ENCODE measurements around the gene NKX3-2.
A peak's percentile ranks its signal among the peaks of the same experiment; 100 is the strongest.
"Not testable (repeated sequence)": the region's sequence is repeated elsewhere in the genome, so short reads cannot be mapped to it uniquely, and the experiment has no call there.

NKX3-2 gene

DNA sequence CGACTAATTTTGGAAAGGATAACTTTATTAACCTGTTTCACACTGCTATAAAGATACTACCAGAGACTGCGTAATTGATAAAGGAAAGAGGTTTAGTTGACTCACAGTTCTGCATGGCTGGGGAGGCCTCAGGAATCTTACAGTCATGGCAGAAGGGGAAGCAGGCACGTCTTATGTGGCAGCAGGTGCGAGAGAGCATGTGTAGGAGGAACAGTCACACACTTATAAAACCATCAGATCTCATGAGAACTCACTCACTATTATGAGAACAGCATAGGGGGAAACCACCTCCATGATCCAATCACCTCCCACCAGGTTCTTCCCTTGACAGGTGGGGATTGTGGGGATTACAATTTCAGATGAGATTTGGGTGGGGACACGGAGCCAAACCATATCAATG lies 15.8 kb upstream of the NKX3-2 start:
- H3K27me3 ChIP-seq (ENCODE audit: control insufficient read depth, insufficient read depth, low read length); H3K36me3 ChIP-seq (ENCODE audit: control insufficient read depth, insufficient read depth, low read length); H3K9me3 ChIP-seq (ENCODE audit: control insufficient read depth, insufficient read depth, low read length); H3K9ac ChIP-seq (ENCODE audit: low read depth, low read length); H3K4me3 ChIP-seq (ENCODE audit: low read depth, low read length); H3K4me1 ChIP-seq (ENCODE audit: control insufficient read depth, insufficient read depth, low read length); H3K27ac ChIP-seq (ENCODE audit: low read depth, low read length): not testable (repeated sequence)

DNA sequence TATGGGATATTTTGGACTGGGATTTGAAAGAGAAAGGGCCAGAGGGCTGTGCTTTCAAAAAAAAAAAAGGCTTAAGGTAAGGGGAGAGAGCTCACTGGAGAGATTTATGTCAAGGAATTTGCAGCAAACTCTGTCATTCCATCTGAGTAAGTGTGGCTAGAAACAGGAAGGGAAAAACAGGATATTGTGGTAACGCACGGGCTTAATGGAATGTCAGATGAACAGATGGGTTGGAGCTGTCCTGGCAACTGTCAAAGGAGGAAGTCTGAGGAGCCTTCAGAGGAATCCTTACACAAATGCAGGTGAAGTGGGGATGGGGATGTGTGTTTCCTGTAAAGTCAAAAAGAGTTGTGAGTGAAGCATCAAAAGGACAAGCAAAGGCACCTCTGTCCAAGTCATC lies 15.1 kb upstream of the NKX3-2 start:
- Histone ChIP-seq H3K9ac (ENCODE audit: low read depth, low read length) (no peak overlapping the region), H3K9me3 (ENCODE audit: control insufficient read depth, insufficient read depth, low read length) (no peaks in the 10 kb centered on the region), H3K4me1 (ENCODE audit: control insufficient read depth, insufficient read depth, low read length) (no peaks in the 10 kb centered on the region), H3K36me3 (ENCODE audit: control insufficient read depth, insufficient read depth, low read length) (no peaks in the 10 kb centered on the region), H3K27me3 (ENCODE audit: control insufficient read depth, insufficient read depth, low read length) (no peaks in the 10 kb centered on the region), H3K4me3 (ENCODE audit: low read depth, low read length) (no peak overlapping the region), H3K27ac (ENCODE audit: low read depth, low read length) (no peak overlapping the region)

DNA sequence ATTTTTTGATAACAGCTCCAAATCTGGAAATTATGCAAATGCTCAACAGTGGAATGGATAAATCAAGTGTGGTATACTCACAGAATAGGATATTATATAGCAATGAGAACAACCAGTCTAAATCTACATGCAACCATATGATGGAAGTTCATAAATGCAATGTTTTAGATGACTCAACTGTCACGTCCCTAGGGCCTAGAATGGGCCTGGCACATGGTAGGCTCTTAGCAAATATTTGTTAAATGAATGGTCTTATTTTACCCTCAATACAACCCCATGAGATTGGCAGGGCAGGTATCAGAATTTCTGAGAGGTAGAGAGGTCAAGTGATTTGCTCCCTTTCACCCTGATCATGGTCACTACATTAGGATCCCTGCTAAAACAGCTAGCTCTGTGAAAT lies 14.6 kb upstream of the NKX3-2 start:
- Histone ChIP-seq H3K9me3 (ENCODE audit: control insufficient read depth, insufficient read depth, low read length) (no peaks in the 10 kb centered on the region), H3K36me3 (ENCODE audit: control insufficient read depth, insufficient read depth, low read length) (no peaks in the 10 kb centered on the region), H3K4me3 (ENCODE audit: low read depth, low read length) (no peak overlapping the region), H3K27ac (ENCODE audit: low read depth, low read length) (no peak overlapping the region), H3K9ac (ENCODE audit: low read depth, low read length) (no peak overlapping the region), H3K4me1 (ENCODE audit: control insufficient read depth, insufficient read depth, low read length) (no peaks in the 10 kb centered on the region), H3K27me3 (ENCODE audit: control insufficient read depth, insufficient read depth, low read length) (no peaks in the 10 kb centered on the region)

DNA sequence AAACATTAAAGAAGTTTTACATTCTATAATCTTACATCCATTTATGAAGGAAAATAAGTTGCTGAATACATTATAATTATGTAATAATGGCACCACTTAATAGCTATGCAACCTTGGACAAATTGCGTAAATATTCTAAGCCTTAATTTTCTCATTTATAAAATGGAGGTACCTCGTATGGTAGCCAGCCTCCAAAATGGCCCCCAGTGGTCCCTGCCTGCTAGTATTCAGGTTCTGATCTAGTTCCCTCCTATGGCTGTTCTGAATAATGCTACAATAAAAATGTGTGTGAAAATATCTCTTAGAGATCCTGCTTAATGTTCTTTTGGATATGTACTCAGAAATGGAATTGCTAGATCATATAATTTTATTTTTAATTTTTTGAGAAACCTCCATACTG lies 11.0 kb upstream of the NKX3-2 start:
- Histone ChIP-seq H3K27me3 (ENCODE audit: control insufficient read depth, insufficient read depth, low read length) (peaks cover 7% of the 10 kb centered on the region), H3K9me3 (ENCODE audit: control insufficient read depth, insufficient read depth, low read length) (no peaks in the 10 kb centered on the region), H3K9ac (ENCODE audit: low read depth, low read length) (no peak overlapping the region), H3K4me3 (ENCODE audit: low read depth, low read length) (no peak overlapping the region), H3K4me1 (ENCODE audit: control insufficient read depth, insufficient read depth, low read length) (no peaks in the 10 kb centered on the region), H3K27ac (ENCODE audit: low read depth, low read length) (no peak overlapping the region), H3K36me3 (ENCODE audit: control insufficient read depth, insufficient read depth, low read length) (no peaks in the 10 kb centered on the region)

GRCh38 chr4:13553081-13553480 lies 8.8 kb upstream of the NKX3-2 start:
- no peaks in the 10 kb centered on the region for H3K36me3 ChIP-seq (ENCODE audit: control insufficient read depth, insufficient read depth, low read length)
- no peaks in the 10 kb centered on the region for H3K9me3 ChIP-seq (ENCODE audit: control insufficient read depth, insufficient read depth, low read length)
- no peaks in the 10 kb centered on the region; the same call in 1 of the 2 replicates for H3K4me1 ChIP-seq (ENCODE audit: control insufficient read depth, insufficient read depth, low read length)
- H3K27me3 ChIP-seq (ENCODE audit: control insufficient read depth, insufficient read depth, low read length) = peaks cover 30% of the 10 kb centered on the region
- H3K27ac ChIP-seq (ENCODE audit: low read depth, low read length) = no peak overlapping the region
- no peak overlapping the region for H3K9ac ChIP-seq (ENCODE audit: low read depth, low read length)
- H3K4me3 ChIP-seq (ENCODE audit: low read depth, low read length) = no peak overlapping the region

DNA sequence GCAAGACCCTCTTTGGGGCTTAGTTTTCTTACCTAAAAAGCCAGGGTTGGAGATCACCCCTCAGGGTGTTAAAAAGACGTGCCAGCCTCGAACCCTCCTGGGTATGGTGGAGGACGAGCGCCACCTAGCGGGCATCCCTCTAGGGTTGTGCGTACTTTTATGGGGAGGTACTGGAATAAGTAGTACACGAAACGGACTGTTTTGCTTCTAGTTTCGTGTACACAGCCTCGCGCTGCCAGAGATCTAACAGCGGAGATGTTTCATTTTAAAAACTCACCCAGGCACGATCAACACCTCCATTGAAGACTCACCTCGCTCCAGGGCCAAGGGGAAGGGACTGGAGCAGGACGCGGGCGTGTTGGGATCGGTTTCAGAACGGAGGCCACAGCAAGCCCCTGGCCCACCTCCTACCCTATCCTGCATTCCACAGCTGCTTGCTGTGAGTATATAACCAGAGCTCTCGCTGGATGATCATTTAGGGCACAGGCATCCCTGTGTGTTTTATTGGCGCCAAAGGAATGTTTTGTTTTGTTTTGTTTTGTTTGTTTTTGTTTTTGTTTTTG lies 4.8 kb upstream of the NKX3-2 start:
- no peak overlapping the region for H3K27ac ChIP-seq (ENCODE audit: low read depth, low read length)
- peaks cover 10% of the 10 kb centered on the region for H3K4me1 ChIP-seq (ENCODE audit: control insufficient read depth, insufficient read depth, low read length)
- H3K27me3 ChIP-seq (ENCODE audit: control insufficient read depth, insufficient read depth, low read length) = peaks cover 68% of the 10 kb centered on the region
- no peaks in the 10 kb centered on the region for H3K9me3 ChIP-seq (ENCODE audit: control insufficient read depth, insufficient read depth, low read length)
- no peak overlapping the region for H3K9ac ChIP-seq (ENCODE audit: low read depth, low read length)
- H3K4me3 ChIP-seq (ENCODE audit: low read depth, low read length) = peak overlapping the region; percentile 63
- no peaks in the 10 kb centered on the region for H3K36me3 ChIP-seq (ENCODE audit: control insufficient read depth, insufficient read depth, low read length)

- H3K27me3 ChIP-seq (ENCODE audit: control insufficient read depth, insufficient read depth, low read length) = peaks cover 76% of the 10 kb centered on the region
- H3K9me3 ChIP-seq (ENCODE audit: control insufficient read depth, insufficient read depth, low read length) = no peaks in the 10 kb centered on the region
- H3K9ac ChIP-seq (ENCODE audit: low read depth, low read length) = no peak overlapping the region
- no peak overlapping the region for H3K27ac ChIP-seq (ENCODE audit: low read depth, low read length)
- peak overlapping the region; percentile 63 for H3K4me3 ChIP-seq (ENCODE audit: low read depth, low read length)
- H3K4me1 ChIP-seq (ENCODE audit: control insufficient read depth, insufficient read depth, low read length) = peaks cover 10% of the 10 kb centered on the region
- H3K36me3 ChIP-seq (ENCODE audit: control insufficient read depth, insufficient read depth, low read length) = no peaks in the 10 kb centered on the region
Measured at GRCh38 chr4:13548059-13548983, 4.0 kb upstream of the NKX3-2 start.

DNA sequence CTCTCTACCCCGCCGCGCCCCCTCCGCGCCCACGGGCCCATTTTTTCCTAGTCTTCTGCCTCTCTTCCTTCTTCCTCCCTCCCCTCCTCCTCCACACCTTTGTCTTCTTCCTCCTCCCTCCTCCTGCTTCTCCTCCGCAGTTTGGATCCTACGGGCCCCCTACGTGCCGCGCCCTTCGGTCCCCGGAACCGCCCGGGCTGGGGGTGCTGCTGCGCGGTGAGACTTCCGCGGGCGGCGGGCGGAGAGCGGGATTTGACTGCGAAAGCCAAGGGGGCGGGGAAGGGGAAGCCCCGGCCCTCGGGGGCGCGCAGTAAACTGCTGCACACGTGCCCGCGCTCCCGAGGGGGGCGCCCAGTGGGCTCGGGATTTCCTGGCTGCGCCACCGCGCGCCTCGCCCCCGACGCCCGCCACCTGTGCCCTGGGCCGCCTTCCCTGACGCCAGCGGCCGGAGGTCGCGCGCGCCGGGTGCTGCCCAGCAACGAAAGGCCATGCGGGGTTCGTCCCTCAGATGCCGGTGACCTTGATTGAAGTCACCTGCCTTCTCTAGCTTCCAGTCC lies 3.3 kb upstream of the NKX3-2 start:
- H3K4me3 ChIP-seq (ENCODE audit: low read depth, low read length) = peak overlapping the region; percentile 57
- H3K9ac ChIP-seq (ENCODE audit: low read depth, low read length) = no peak overlapping the region
- no peaks in the 10 kb centered on the region for H3K9me3 ChIP-seq (ENCODE audit: control insufficient read depth, insufficient read depth, low read length)
- H3K4me1 ChIP-seq (ENCODE audit: control insufficient read depth, insufficient read depth, low read length) = peaks cover 10% of the 10 kb centered on the region
- H3K36me3 ChIP-seq (ENCODE audit: control insufficient read depth, insufficient read depth, low read length) = no peaks in the 10 kb centered on the region
- H3K27ac ChIP-seq (ENCODE audit: low read depth, low read length) = no peak overlapping the region
- H3K27me3 ChIP-seq (ENCODE audit: control insufficient read depth, insufficient read depth, low read length) = peaks cover 83% of the 10 kb centered on the region

DNA sequence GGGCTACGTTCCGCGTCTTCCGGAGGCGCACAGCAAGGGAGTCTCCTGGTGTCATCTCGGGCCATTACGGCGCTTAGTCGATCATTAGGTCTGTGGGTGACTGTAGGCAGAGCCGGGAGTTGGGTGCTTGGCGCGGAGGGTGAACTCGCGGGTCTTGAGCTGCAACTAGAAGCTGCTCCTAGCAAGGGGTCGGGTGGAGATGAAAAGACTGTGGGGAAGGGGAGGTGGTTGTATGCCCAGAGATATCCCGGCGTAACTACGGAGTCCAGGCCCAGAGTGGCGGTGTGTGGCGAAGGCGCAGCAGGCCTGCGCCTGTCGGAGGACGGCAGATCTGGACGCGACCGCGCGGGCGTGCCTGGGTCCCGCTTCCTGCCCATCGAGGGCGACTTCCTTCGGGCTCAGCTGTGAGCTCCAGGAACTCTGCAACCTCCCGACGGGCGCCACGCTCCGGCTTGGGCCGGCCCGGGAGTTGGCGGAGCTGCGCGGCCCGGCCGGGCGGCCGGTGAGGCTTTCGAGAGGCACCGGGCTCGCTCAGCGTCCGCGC lies 2.7 kb upstream of the NKX3-2 start:
- Histone ChIP-seq H3K27ac (ENCODE audit: low read depth, low read length) (no peak overlapping the region), H3K9ac (ENCODE audit: low read depth, low read length) (no peak overlapping the region), H3K9me3 (ENCODE audit: control insufficient read depth, insufficient read depth, low read length) (no peaks in the 10 kb centered on the region), H3K4me1 (ENCODE audit: control insufficient read depth, insufficient read depth, low read length) (peaks cover 10% of the 10 kb centered on the region), H3K27me3 (ENCODE audit: control insufficient read depth, insufficient read depth, low read length) (peaks cover 89% of the 10 kb centered on the region), H3K36me3 (ENCODE audit: control insufficient read depth, insufficient read depth, low read length) (no peaks in the 10 kb centered on the region), H3K4me3 (ENCODE audit: low read depth, low read length) (peak overlapping the region; percentile 57)

DNA sequence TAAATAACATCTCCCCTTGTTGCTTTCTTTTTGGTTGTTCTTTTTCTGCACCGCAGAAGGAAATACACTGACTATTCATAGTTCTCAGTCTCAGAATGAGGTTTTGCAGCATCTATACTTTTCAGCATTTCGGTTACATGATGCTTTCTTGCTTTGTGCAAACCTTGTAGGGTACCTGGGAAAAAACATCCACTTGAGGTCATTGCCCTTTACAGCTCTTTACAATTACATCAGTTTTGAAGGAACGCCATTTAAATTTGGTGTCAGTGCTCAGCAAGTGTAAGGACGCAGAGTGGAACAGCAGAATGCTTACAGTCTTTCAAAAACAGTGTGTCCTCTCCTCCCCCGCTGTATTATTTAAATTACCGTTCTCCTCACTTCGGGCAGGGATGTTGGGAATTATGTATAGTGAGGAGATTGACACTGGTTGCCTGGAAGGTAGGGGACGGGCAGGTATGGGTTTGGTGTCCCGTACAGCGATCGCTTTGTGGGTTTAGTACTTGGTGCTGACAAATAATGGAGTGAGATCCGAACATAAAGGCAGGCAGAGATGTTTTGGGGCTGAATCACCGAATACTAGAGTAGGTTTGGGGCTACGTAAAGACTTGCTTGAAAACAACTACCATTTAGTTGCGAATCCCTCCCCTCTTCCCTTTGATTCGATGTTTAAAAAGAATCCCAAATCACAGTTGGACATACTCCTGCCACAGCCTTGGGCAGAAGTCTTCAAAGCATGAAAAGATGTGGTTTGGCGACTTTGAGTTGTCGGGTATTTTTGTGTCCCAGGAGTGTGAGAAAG lies 2.0 kb upstream of the NKX3-2 start:
- H3K27ac ChIP-seq (ENCODE audit: low read depth, low read length) = no peak overlapping the region
- no peaks in the 10 kb centered on the region for H3K9me3 ChIP-seq (ENCODE audit: control insufficient read depth, insufficient read depth, low read length)
- peaks cover 11% of the 10 kb centered on the region for H3K4me1 ChIP-seq (ENCODE audit: control insufficient read depth, insufficient read depth, low read length)
- H3K9ac ChIP-seq (ENCODE audit: low read depth, low read length) = no peak overlapping the region
- H3K36me3 ChIP-seq (ENCODE audit: control insufficient read depth, insufficient read depth, low read length) = no peaks in the 10 kb centered on the region
- peak overlapping the region; percentile 57 for H3K4me3 ChIP-seq (ENCODE audit: low read depth, low read length)
- H3K27me3 ChIP-seq (ENCODE audit: control insufficient read depth, insufficient read depth, low read length) = peaks cover 95% of the 10 kb centered on the region
